ENCODE data around the gene IER5L. TPM values are rescaled to one million over a fixed set of nuclear protein-coding genes. Genes with fewer than 3 reads are reported as not detected.

IER5L gene
- total and polyA plus RNA-seq, 9 of the 15 experiments (the other 6 are each of a cell fraction or from before 2014, with no cell fraction given) = 0.14 to 11.9 (median 0.52) TPM

DNA sequence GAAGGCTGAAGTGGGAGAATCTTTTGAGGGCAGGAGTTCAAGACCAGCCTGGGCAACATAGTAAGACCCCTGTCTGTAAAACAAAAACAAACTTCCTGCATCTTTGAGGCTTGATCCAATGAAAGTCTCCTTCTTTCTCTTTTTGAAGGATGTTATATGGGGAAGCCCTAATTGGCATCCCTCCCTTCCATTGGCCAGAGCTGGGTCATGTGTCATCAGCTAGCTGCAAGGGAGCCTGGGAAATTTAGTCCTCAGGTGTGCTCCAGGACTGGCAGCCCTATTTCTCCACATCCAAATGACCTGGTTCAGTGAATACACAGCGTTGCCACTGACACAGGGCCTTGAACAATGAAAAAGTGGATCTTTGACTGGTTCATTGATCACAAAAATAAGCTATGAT, 9.0 kb upstream of the IER5L start (continued):
- TF ChIP-seq, protein P1, sequence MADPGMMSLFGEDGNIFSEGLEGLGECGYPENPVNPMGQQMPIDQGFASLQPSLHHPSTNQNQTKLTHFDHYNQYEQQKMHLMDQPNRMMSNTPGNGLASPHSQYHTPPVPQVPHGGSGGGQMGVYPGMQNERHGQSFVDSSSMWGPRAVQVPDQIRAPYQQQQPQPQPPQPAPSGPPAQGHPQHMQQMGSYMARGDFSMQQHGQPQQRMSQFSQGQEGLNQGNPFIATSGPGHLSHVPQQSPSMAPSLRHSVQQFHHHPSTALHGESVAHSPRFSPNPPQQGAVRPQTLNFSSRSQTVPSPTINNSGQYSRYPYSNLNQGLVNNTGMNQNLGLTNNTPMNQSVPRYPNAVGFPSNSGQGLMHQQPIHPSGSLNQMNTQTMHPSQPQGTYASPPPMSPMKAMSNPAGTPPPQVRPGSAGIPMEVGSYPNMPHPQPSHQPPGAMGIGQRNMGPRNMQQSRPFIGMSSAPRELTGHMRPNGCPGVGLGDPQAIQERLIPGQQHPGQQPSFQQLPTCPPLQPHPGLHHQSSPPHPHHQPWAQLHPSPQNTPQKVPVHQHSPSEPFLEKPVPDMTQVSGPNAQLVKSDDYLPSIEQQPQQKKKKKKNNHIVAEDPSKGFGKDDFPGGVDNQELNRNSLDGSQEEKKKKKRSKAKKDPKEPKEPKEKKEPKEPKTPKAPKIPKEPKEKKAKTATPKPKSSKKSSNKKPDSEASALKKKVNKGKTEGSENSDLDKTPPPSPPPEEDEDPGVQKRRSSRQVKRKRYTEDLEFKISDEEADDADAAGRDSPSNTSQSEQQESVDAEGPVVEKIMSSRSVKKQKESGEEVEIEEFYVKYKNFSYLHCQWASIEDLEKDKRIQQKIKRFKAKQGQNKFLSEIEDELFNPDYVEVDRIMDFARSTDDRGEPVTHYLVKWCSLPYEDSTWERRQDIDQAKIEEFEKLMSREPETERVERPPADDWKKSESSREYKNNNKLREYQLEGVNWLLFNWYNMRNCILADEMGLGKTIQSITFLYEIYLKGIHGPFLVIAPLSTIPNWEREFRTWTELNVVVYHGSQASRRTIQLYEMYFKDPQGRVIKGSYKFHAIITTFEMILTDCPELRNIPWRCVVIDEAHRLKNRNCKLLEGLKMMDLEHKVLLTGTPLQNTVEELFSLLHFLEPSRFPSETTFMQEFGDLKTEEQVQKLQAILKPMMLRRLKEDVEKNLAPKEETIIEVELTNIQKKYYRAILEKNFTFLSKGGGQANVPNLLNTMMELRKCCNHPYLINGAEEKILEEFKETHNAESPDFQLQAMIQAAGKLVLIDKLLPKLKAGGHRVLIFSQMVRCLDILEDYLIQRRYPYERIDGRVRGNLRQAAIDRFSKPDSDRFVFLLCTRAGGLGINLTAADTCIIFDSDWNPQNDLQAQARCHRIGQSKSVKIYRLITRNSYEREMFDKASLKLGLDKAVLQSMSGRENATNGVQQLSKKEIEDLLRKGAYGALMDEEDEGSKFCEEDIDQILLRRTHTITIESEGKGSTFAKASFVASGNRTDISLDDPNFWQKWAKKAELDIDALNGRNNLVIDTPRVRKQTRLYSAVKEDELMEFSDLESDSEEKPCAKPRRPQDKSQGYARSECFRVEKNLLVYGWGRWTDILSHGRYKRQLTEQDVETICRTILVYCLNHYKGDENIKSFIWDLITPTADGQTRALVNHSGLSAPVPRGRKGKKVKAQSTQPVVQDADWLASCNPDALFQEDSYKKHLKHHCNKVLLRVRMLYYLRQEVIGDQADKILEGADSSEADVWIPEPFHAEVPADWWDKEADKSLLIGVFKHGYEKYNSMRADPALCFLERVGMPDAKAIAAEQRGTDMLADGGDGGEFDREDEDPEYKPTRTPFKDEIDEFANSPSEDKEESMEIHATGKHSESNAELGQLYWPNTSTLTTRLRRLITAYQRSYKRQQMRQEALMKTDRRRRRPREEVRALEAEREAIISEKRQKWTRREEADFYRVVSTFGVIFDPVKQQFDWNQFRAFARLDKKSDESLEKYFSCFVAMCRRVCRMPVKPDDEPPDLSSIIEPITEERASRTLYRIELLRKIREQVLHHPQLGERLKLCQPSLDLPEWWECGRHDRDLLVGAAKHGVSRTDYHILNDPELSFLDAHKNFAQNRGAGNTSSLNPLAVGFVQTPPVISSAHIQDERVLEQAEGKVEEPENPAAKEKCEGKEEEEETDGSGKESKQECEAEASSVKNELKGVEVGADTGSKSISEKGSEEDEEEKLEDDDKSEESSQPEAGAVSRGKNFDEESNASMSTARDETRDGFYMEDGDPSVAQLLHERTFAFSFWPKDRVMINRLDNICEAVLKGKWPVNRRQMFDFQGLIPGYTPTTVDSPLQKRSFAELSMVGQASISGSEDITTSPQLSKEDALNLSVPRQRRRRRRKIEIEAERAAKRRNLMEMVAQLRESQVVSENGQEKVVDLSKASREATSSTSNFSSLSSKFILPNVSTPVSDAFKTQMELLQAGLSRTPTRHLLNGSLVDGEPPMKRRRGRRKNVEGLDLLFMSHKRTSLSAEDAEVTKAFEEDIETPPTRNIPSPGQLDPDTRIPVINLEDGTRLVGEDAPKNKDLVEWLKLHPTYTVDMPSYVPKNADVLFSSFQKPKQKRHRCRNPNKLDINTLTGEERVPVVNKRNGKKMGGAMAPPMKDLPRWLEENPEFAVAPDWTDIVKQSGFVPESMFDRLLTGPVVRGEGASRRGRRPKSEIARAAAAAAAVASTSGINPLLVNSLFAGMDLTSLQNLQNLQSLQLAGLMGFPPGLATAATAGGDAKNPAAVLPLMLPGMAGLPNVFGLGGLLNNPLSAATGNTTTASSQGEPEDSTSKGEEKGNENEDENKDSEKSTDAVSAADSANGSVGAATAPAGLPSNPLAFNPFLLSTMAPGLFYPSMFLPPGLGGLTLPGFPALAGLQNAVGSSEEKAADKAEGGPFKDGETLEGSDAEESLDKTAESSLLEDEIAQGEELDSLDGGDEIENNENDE (IDR thresholded peaks at IDR 0.05; ENCODE audit: low read depth, low read length) = no peak
- TF ChIP-seq, protein P2, sequence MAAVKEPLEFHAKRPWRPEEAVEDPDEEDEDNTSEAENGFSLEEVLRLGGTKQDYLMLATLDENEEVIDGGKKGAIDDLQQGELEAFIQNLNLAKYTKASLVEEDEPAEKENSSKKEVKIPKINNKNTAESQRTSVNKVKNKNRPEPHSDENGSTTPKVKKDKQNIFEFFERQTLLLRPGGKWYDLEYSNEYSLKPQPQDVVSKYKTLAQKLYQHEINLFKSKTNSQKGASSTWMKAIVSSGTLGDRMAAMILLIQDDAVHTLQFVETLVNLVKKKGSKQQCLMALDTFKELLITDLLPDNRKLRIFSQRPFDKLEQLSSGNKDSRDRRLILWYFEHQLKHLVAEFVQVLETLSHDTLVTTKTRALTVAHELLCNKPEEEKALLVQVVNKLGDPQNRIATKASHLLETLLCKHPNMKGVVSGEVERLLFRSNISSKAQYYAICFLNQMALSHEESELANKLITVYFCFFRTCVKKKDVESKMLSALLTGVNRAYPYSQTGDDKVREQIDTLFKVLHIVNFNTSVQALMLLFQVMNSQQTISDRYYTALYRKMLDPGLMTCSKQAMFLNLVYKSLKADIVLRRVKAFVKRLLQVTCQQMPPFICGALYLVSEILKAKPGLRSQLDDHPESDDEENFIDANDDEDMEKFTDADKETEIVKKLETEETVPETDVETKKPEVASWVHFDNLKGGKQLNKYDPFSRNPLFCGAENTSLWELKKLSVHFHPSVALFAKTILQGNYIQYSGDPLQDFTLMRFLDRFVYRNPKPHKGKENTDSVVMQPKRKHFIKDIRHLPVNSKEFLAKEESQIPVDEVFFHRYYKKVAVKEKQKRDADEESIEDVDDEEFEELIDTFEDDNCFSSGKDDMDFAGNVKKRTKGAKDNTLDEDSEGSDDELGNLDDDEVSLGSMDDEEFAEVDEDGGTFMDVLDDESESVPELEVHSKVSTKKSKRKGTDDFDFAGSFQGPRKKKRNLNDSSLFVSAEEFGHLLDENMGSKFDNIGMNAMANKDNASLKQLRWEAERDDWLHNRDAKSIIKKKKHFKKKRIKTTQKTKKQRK (IDR thresholded peaks at IDR 0.05; ENCODE audit: borderline replicate concordance, low read depth, low read length) = no peak
- TF ChIP-seq ARNT (IDR thresholded peaks at IDR 0.05) (no peak), FOXJ3 (CRISPR knock-in tag; IDR thresholded peaks at IDR 0.05) (no peak)
- TF ChIP-seq, protein P3, sequence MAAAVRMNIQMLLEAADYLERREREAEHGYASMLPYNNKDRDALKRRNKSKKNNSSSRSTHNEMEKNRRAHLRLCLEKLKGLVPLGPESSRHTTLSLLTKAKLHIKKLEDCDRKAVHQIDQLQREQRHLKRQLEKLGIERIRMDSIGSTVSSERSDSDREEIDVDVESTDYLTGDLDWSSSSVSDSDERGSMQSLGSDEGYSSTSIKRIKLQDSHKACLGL (CRISPR knock-in tag; IDR thresholded peaks at IDR 0.05; ENCODE audit: borderline replicate concordance, poor library complexity, severe bottlenecking) = no peak
- TF ChIP-seq, protein P4, sequence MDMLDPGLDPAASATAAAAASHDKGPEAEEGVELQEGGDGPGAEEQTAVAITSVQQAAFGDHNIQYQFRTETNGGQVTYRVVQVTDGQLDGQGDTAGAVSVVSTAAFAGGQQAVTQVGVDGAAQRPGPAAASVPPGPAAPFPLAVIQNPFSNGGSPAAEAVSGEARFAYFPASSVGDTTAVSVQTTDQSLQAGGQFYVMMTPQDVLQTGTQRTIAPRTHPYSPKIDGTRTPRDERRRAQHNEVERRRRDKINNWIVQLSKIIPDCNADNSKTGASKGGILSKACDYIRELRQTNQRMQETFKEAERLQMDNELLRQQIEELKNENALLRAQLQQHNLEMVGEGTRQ (CRISPR knock-in tag; IDR thresholded peaks at IDR 0.05) = peak; percentile 37; the same call in 1 of the 2 replicates
- TF ChIP-seq, protein P5, sequence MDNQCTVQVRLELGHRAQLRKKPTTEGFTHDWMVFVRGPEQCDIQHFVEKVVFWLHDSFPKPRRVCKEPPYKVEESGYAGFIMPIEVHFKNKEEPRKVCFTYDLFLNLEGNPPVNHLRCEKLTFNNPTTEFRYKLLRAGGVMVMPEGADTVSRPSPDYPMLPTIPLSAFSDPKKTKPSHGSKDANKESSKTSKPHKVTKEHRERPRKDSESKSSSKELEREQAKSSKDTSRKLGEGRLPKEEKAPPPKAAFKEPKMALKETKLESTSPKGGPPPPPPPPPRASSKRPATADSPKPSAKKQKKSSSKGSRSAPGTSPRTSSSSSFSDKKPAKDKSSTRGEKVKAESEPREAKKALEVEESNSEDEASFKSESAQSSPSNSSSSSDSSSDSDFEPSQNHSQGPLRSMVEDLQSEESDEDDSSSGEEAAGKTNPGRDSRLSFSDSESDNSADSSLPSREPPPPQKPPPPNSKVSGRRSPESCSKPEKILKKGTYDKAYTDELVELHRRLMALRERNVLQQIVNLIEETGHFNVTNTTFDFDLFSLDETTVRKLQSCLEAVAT (IDR thresholded peaks at IDR 0.05) = no peak

Measured in K562 (cell line).